Gastrocnemius medialis (tissue), 4 donors: ENCODE measurements around the gene PHF10.

Source experiments
- POLR2A ChIP-seq, 2 donors: fragments of 450-650 bp; IDR thresholded peaks; one replicate each; pipeline ENCODE4 v1.6.1; 2017; ENCODE audit warnings: antibody characterized with exemption in 2 of 2, mild to moderate bottlenecking in 2 of 2, moderate library complexity in 2 of 2
- TF ChIP-seq, protein P1 (sequence below), 5 experiments: fragments of 450-650 bp in 3 of 5; fragments of 200-600 bp in 2 of 5; sonication (generic) in 2 of 5; IDR thresholded peaks in 4 of 5; conservative IDR thresholded peaks in 1 of 5; 1 replicate in 4 of 5; 2 replicates in 1 of 5; pipeline ENCODE4 v1.5.1; 2016 to 2019; ENCODE audit warnings: antibody characterized with exemption in 5 of 5, mild to moderate bottlenecking in 3 of 5, moderate library complexity in 3 of 5

DNA sequence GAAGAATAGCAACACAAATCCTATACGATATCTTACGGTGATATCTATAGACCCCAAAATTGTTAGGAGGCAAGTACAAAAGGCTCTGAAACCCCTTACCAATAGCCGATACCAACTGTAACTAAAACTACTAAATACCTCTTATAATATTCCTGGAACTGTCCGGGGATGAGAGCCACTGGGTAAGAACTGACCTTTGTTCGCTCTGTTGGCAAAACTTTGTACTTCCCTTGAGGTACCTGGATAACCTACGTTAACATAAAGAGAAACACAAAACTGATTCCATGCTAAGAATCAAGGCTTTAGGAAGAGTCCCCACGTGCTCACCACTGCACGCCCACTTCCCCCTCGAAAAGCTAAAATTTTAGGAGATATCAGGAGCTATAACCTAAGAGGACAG lies 9.7 kb downstream of the PHF10 start:
- TF ChIP-seq, protein P1, sequence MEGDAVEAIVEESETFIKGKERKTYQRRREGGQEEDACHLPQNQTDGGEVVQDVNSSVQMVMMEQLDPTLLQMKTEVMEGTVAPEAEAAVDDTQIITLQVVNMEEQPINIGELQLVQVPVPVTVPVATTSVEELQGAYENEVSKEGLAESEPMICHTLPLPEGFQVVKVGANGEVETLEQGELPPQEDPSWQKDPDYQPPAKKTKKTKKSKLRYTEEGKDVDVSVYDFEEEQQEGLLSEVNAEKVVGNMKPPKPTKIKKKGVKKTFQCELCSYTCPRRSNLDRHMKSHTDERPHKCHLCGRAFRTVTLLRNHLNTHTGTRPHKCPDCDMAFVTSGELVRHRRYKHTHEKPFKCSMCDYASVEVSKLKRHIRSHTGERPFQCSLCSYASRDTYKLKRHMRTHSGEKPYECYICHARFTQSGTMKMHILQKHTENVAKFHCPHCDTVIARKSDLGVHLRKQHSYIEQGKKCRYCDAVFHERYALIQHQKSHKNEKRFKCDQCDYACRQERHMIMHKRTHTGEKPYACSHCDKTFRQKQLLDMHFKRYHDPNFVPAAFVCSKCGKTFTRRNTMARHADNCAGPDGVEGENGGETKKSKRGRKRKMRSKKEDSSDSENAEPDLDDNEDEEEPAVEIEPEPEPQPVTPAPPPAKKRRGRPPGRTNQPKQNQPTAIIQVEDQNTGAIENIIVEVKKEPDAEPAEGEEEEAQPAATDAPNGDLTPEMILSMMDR (IDR thresholded peaks at IDR 0.05 in 4 of 5, conservative IDR thresholded peaks at IDR 0.05 in 1 of 5) = no peak
- no peak for TF ChIP-seq POLR2A (IDR thresholded peaks at IDR 0.05)
